ENCODE measurements around the gene PDZD2.

- TF ChIP-seq CTCF (IDR thresholded peaks at IDR 0.05): no peak
- TF ChIP-seq POLR2A (IDR thresholded peaks at IDR 0.05): no peak
Measured at GRCh38 chr5:32135086-32135485, 496.2 kb downstream of the PDZD2 start.

Measured in testis (tissue), 2 donors.